Measurements from ENCODE around the gene PELI2. TPM values are rescaled to one million over a fixed set of nuclear protein-coding genes. Genes with fewer than 3 reads are reported as not detected.

Gene PELI2
- total RNA-seq, 1 experiment from 2014 or later, result 2.0 TPM

- ChIA-PET POLR2A (no interaction called here), CTCF (no interaction called here), RAD21 (ENCODE audit: low non-redundant PET in 1 of 2, low total read pairs in 2 of 2, uncharacterized antibody in 2 of 2, unreplicated experiment in 2 of 2) (no interaction called here)
- BruUV-seq (replicated peaks), result no TSS peak
- H3K36me3 ChIP-seq (ENCODE audit: control insufficient read depth in 1 of 2, insufficient read depth in 2 of 2, low read length in 2 of 2), result no peaks in the 10 kb centered on the region
- TF ChIP-seq CTCF (IDR thresholded peaks at IDR 0.05 in 2 of 3, conservative IDR thresholded peaks at IDR 0.05 in 1 of 3; ENCODE audit: borderline replicate concordance in 1 of 3, insufficient read depth in 1 of 3, low read depth in 2 of 3, low read length in 2 of 3) (no peak), REST (IDR thresholded peaks at IDR 0.05; ENCODE audit: low read depth) (no peak), EGR1 (IDR thresholded peaks at IDR 0.05; ENCODE audit: low read depth) (no peak), JUND (IDR thresholded peaks at IDR 0.05) (no peak)
- intact Hi-C loops (cut with micrococcal nuclease), result no loop called here
- H2AFZ ChIP-seq (ENCODE audit: low read depth, low read length, poor library complexity, severe bottlenecking), result no peak overlapping the region
- no peaks in the 10 kb centered on the region for H3K4me1 ChIP-seq (ENCODE audit: control insufficient read depth in 1 of 2, insufficient read depth in 2 of 2, low read length in 2 of 2)
- H4K20me1 ChIP-seq (ENCODE audit: insufficient read depth), result no peaks in the 10 kb centered on the region
- H3K9ac ChIP-seq (ENCODE audit: low read length), result no peak overlapping the region
- H3K27me3 ChIP-seq (ENCODE audit: insufficient read depth, low read length), result no peaks in the 10 kb centered on the region
- no peak for DNase-seq (ENCODE audit: low read depth, low spot score)
- no peaks in the 10 kb centered on the region for H3K9me3 ChIP-seq (ENCODE audit: control insufficient read depth in 1 of 2, insufficient read depth in 1 of 2, low read depth in 1 of 2, low read length in 2 of 2)
- ATAC-seq, result no peak
- H3K4me2 ChIP-seq (ENCODE audit: low read length), result no peak overlapping the region
- H3K4me3 ChIP-seq (replicated peaks in 1 of 2; ENCODE audit: low read depth in 1 of 2, low read length in 2 of 2), result no peak overlapping the region
- H3K9me2 ChIP-seq (ENCODE audit: insufficient read depth), result no peaks in the 10 kb centered on the region
- H3K27ac ChIP-seq (ENCODE audit: low read depth, low read length), result no peak overlapping the region
- H3K79me2 ChIP-seq (ENCODE audit: insufficient read depth, low read length), result no peaks in the 10 kb centered on the region
Measured at GRCh38 chr14:56197150-56197549, 78.9 kb downstream of the PELI2 start.
